ENCODE measurements around the gene CSNK2B.

CSNK2B gene

GRCh38 chr6:31715022-31715958 is 49.4 kb downstream of the CSNK2B start, which contains the start of gene LY6G6D:
Gene LY6G6D (plus strand): TSS chr6:31715348. CDS start chr6:31715356, 8 bp downstream.
- no peak for DNase-seq

GRCh38 chr6:31717499-31718222 is 51.8 kb downstream of the CSNK2B start:
- no peak for DNase-seq

DNA sequence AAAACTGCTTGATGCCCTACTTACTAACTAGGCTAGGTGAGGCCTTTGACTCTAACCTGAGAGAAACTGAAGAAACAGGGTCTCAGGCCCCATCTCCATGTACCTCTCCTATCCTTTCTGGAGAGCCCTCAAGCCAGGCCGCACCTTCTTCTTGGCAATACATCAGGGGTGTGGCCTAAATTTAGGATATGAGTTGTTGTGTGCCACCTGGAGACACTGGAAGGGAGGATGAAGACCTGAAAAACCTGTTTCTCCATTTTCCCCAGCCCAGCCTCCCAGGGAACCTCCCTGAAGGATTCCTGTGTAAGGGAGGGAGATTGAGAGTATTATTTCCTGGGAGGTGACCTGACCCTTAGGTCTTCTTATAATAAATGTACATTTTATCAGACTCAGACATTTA is 52.4 kb downstream of the CSNK2B start:
- no peak for DNase-seq

DNA sequence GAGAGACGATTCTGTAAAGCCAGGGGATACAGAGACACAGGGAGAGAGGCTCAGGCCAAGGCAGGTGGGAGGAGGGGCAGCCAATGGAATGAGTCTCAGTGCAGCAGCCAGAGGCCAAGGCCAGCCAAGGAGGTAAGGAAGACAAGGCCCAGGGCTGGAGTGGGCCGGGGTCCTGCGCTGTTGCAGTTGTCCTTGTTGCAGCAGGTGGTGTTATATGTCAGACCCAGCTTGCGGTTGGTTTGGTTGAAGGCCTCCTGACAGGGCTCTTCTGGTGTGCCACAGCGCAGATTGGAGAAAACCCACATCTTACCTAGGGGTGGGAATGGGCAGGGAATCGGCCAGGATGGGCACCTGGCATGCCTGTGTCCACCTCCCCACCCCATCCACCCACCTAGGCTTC is 53.1 kb downstream of the CSNK2B start:
- no peak for DNase-seq
